A549 treated with Mapracorat at 1 μM for 4 hours (cell line): ENCODE results near the gene GTPBP8. TPM values are rescaled to one million over a fixed set of nuclear protein-coding genes. Genes with fewer than 3 reads are reported as not detected.

Source experiments
- total RNA-seq: library from RNA; stranded (reverse); fragments of 200-300 nt; extraction: Qiagen RNA extraction; gene quantifications from 5 replicates; pipeline ENCODE4 v1.2.3, GENCODE V29; 2022

Gene GTPBP8
- total RNA-seq, result 14.0 to 16.4 TPM (median 15.5 TPM) in 5 replicates

DNA sequence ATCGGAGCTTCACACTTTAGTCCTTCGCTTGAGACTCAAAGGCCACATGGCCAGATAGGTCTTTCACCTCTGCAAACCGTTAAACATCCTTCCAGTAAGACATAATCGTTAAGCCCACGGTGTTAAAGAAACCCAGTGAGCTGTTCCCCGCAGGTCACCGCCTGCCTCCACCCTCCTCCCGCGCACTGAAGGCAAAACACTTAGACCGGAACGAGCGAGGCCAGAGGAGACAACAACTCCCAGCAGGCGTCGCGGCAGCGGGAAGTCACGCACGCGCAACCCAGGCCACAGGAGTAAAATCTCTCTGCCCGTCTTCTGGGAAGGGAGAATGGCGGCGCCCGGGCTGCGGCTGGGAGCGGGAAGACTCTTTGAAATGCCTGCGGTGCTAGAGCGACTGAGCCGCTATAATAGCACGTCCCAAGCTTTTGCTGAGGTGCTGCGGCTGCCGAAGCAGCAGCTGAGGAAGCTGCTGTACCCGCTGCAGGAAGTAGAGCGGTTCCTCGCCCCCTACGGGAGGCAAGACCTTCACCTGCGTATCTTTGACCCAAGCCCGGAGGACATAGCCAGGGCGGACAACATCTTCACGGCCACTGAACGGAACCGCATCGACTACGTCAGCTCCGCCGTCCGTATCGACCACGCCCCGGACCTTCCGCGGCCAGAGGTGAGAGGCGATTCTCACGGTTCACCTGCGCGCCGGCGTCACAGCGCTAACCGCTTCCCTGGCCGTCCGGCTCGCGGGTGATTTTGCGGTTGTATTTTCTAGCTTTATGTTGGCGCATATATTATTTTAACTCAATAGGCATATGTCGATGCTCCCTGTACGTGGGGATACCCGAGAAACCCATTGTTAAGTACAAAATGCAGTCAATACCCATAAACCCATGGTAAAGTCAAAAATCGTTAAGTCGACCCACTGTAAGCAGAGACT lies at the start of gene GTPBP8:
TSS of gene GTPBP8 (plus strand) at position 313 of the 931 bp plus-strand sequence. CDS start at position 329, 16 bp downstream.

DNA sequence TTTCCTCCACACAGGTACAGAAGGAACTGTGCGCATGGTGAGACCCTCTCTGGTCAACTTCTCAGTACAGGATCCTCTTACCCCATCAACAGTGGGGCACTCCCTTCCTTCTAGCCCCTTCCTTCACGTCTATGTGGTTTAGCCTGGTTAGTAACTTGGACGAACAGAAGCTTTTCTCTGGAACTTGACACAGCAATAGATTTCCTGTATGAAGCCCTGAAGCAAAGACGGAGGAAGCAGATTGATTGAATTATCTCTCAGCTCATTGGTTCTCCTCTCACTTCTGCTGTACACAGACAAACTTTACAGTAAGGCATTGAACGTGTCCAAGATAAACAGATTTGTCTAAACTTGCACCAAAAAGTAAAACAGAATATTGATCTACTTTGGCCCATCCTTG lies 15.9 kb upstream of the GTPBP8 start, which contains the start of gene CD200R1:
TSS of gene CD200R1 (minus strand) at position 210 of the 400 bp plus-strand sequence. CDS start 246 bp downstream, outside the sequence.

Other genes starting within 250 kb of the GTPBP8 start
- gene CD200R1L, start 144.1 kb upstream of the GTPBP8 start, total RNA-seq, result not detected in 5 replicates
- not detected in 5 replicates for gene CD200R1, start 15.9 kb upstream of the GTPBP8 start, total RNA-seq
- 4.6 to 6.3 TPM (median 5.7 TPM) in 5 replicates for gene BOC, start 220.6 kb downstream of the GTPBP8 start, total RNA-seq